ENCODE measurements around the gene DTNBP1.

Gene DTNBP1

GRCh38 chr6:15530411-15530810, 132.4 kb downstream of the DTNBP1 start:
- no peak for DNase-seq

GRCh38 chr6:15528870-15529269, 134.0 kb downstream of the DTNBP1 start:
- DNase-seq: no peak

- DNase-seq: no peak
Measured at GRCh38 chr6:15527838-15528617, 134.8 kb downstream of the DTNBP1 start.

- DNase-seq: no peak
Measured at GRCh38 chr6:15526212-15526701, 136.6 kb downstream of the DTNBP1 start.

GRCh38 chr6:15524861-15525401, 137.9 kb downstream of the DTNBP1 start:
- DNase-seq: no peak

GRCh38 chr6:15523679-15524630, 138.9 kb downstream of the DTNBP1 start:
- DNase-seq: no peak

GRCh38 chr6:15522856-15523529, 139.8 kb downstream of the DTNBP1 start:
- DNase-seq: no peak

GRCh38 chr6:15522427-15522826, 140.4 kb downstream of the DTNBP1 start:
- no peak for DNase-seq

GRCh38 chr6:15522026-15522425, 140.8 kb downstream of the DTNBP1 start:
- DNase-seq: no peak

GRCh38 chr6:15521582-15521981, 141.2 kb downstream of the DTNBP1 start:
- DNase-seq: no peak

GRCh38 chr6:15520626-15521203, 142.1 kb downstream of the DTNBP1 start:
- DNase-seq: no peak

GRCh38 chr6:15519681-15520080, 143.1 kb downstream of the DTNBP1 start:
- DNase-seq: no peak

GRCh38 chr6:15518878-15519277, 143.9 kb downstream of the DTNBP1 start:
- DNase-seq: peak; percentile 92

- no peak for DNase-seq
Measured at GRCh38 chr6:15518057-15518456, 144.8 kb downstream of the DTNBP1 start.

GRCh38 chr6:15517600-15517999, 145.2 kb downstream of the DTNBP1 start:
- DNase-seq: no peak

- DNase-seq: no peak
Measured at GRCh38 chr6:15516923-15517560, 145.8 kb downstream of the DTNBP1 start.

GRCh38 chr6:15516378-15516777, 146.4 kb downstream of the DTNBP1 start:
- DNase-seq: no peak

- no peak for DNase-seq
Measured at GRCh38 chr6:15515660-15516375, 147.0 kb downstream of the DTNBP1 start.

- no peak for DNase-seq
Measured at GRCh38 chr6:15515226-15515625, 147.6 kb downstream of the DTNBP1 start.

GRCh38 chr6:15513801-15514711, 148.8 kb downstream of the DTNBP1 start:
- DNase-seq: no peak
